Measurements from ENCODE around the gene CACNG1.
"Not testable (repeated sequence)": the region's sequence is repeated elsewhere in the genome, so short reads cannot be mapped to it uniquely, and the experiment has no call there.

Gene CACNG1

GRCh38 chr17:67025216-67025792 lies 19.1 kb upstream of the CACNG1 start:
- no peak for DNase-seq (ENCODE audit: low read depth in 2 of 2)

- DNase-seq (ENCODE audit: low read depth in 2 of 2): no peak
These were observed 18.0 kb upstream of the CACNG1 start for GRCh38 chr17:67026341-67026740.

GRCh38 chr17:67027031-67027628 lies 17.2 kb upstream of the CACNG1 start:
- DNase-seq (ENCODE audit: low read depth in 2 of 2): no peak

- no peak for DNase-seq (ENCODE audit: low read depth in 2 of 2)
These were observed 13.7 kb upstream of the CACNG1 start for GRCh38 chr17:67030641-67031040.

- no peak for DNase-seq (ENCODE audit: low read depth in 2 of 2)
These were observed 12.0 kb upstream of the CACNG1 start for GRCh38 chr17:67032382-67032781.

GRCh38 chr17:67032985-67033384 lies 11.4 kb upstream of the CACNG1 start:
- DNase-seq (ENCODE audit: low read depth in 2 of 2): no peak

- no peak for DNase-seq (ENCODE audit: low read depth in 2 of 2)
These were observed 10.7 kb upstream of the CACNG1 start for GRCh38 chr17:67033613-67034012.

GRCh38 chr17:67035131-67036083 lies 8.9 kb upstream of the CACNG1 start:
- no peak for DNase-seq (ENCODE audit: low read depth in 2 of 2)

GRCh38 chr17:67038861-67039365 lies 5.4 kb upstream of the CACNG1 start:
- no peak for DNase-seq (ENCODE audit: low read depth in 2 of 2)

GRCh38 chr17:67040652-67041051 lies 3.7 kb upstream of the CACNG1 start:
- DNase-seq (ENCODE audit: low read depth in 2 of 2): no peak

GRCh38 chr17:67041119-67041518 lies 3.2 kb upstream of the CACNG1 start:
- not testable (repeated sequence) for DNase-seq (ENCODE audit: low read depth in 2 of 2)

- no peak for DNase-seq (ENCODE audit: low read depth in 2 of 2)
These were observed 2.8 kb upstream of the CACNG1 start for GRCh38 chr17:67041531-67041930.

GRCh38 chr17:67041941-67042899 lies 2.1 kb upstream of the CACNG1 start:
- DNase-seq (ENCODE audit: low read depth in 2 of 2): no peak

GRCh38 chr17:67043283-67043682 lies 1.1 kb upstream of the CACNG1 start:
- DNase-seq (ENCODE audit: low read depth in 2 of 2): no peak

- no peak for DNase-seq (ENCODE audit: low read depth in 2 of 2)
These were observed 586 bp downstream of the CACNG1 start for GRCh38 chr17:67044940-67045339.

- no peak for DNase-seq (ENCODE audit: low read depth in 2 of 2)
These were observed 2.0 kb downstream of the CACNG1 start for GRCh38 chr17:67046398-67046797.

- no peak for DNase-seq (ENCODE audit: low read depth in 2 of 2)
These were observed 3.0 kb downstream of the CACNG1 start for GRCh38 chr17:67047382-67047781.

GRCh38 chr17:67049025-67049739 lies 4.8 kb downstream of the CACNG1 start:
- no peak for DNase-seq (ENCODE audit: low read depth in 2 of 2)

GRCh38 chr17:67050066-67050465 lies 5.7 kb downstream of the CACNG1 start:
- no peak for DNase-seq (ENCODE audit: low read depth in 2 of 2)

- no peak for DNase-seq (ENCODE audit: low read depth in 2 of 2)
These were observed 6.3 kb downstream of the CACNG1 start for GRCh38 chr17:67050471-67051154.
